Upper lobe of left lung (tissue), 6 donors: Measurements from ENCODE around the gene OTOG. TPM values are rescaled to one million over a fixed set of nuclear protein-coding genes. Genes with fewer than 3 reads are reported as not detected.

Experiments used
- ATAC-seq, 2 donors: fragments of 200-7000 bp; cut with Tn5 transposase; one replicate each; pipeline ENCODE4 v1.9.1; 2022; ENCODE audit warnings: mild to moderate bottlenecking in 2 of 2, moderate library complexity in 2 of 2; ENCODE audit not compliant: low FRiP score in 2 of 2
- DNase-seq, 2 donors: peaks; one replicate each; pipeline ENCODE4 v3.0.0-alpha.2; 2019 to 2020
- H3K27ac ChIP-seq, 4 donors: fragments of 200-600 bp; sonication (generic); one replicate each; pipeline ENCODE4 v1.5.1; 2016 to 2019
- H3K27me3 ChIP-seq, 4 donors: fragments of 200-600 bp; sonication (generic); one replicate each; pipeline ENCODE4 v1.5.1; 2017 to 2019
- H3K36me3 ChIP-seq, 4 donors: fragments of 200-600 bp; sonication (generic); one replicate each; pipeline ENCODE4 v1.5.1; 2016 to 2019
- H3K4me1 ChIP-seq, 4 donors: fragments of 200-600 bp; sonication (generic); one replicate each; pipeline ENCODE4 v1.5.1; 2018 to 2019
- H3K4me3 ChIP-seq, 4 donors: fragments of 200-600 bp; sonication (generic); one replicate each; pipeline ENCODE4 v1.5.1; 2017 to 2019; ENCODE audit warnings: mild to moderate bottlenecking in 2 of 4, moderate library complexity in 1 of 4
- H3K9me3 ChIP-seq, 4 donors: fragments of 200-600 bp; sonication (generic); one replicate each; pipeline ENCODE4 v1.5.1; 2018 to 2019
- EP300 ChIP-seq, 4 donors: sonication (generic); formaldehyde crosslinking; IDR thresholded peaks; one replicate each; pipeline ENCODE4 v1.5.1; 2017; ENCODE audit warnings: antibody characterized with exemption in 4 of 4, control low read depth in 2 of 4
- POLR2A ChIP-seq, 4 donors: fragments of 450-650 bp; IDR thresholded peaks; one replicate each; pipeline ENCODE4 v1.5.1; 2016 to 2017; ENCODE audit warnings: antibody characterized with exemption in 4 of 4, mild to moderate bottlenecking in 2 of 4
- POLR2AphosphoS5 ChIP-seq, 2 donors: sonication (generic); formaldehyde crosslinking; IDR thresholded peaks; one replicate each; pipeline ENCODE4 v1.5.1; 2017; ENCODE audit warnings: antibody characterized with exemption in 2 of 2
- WGBS, 2 donors: methylation state at CpG; one replicate each; pipeline ENCODE4 v1.1.5; 2017 to 2018; 5-methylcytosine and 5-hydroxymethylcytosine counted together
- total RNA-seq, 6 donors: library from RNA; depleted of rRNA in 4 of 6; stranded (reverse); fragments of >200 nt in 4 of 6; gene quantifications; one replicate each; pipeline versions ENCODE4 v1.1.0 to v1.2.1, GENCODE V29; 2016 to 2021
- TF ChIP-seq, protein P1 (sequence below), 6 experiments: fragments of 450-650 bp in 4 of 6; fragments of 200-600 bp in 2 of 6; sonication (generic) in 2 of 6; IDR thresholded peaks; one replicate each; pipeline ENCODE4 v1.5.1; 2016 to 2019; ENCODE audit warnings: antibody characterized with exemption in 6 of 6
- donor health status: DM: no; HTN: no; CAD: no; lungs with moderate emphysema.
- donor health status: DM: no; HTN: yes; CAD: no; lungs with severe emphysema.

OTOG gene
- total RNA-seq, 6 donors from 2014 or later: not detected

DNA sequence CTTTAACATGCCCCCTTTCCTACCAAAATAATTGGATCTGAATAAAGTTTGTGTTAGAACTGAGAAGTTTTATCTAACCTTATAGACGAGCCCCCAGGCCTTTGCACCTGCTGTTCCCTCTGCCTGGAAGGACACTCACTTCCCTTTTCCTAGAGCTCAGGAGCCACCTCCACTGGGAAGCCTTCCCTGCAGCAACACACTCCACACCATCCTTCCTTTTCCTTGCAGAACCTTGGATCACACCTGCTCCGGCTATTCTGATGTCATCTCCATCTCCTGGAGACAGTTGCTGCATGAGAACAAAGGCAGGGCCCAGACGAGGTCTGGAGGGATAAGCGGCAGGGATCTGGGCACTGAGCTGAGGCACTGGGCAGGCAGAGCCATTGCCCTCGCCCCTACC, 149.7 kb downstream of the OTOG start:
- TF ChIP-seq, protein P1, sequence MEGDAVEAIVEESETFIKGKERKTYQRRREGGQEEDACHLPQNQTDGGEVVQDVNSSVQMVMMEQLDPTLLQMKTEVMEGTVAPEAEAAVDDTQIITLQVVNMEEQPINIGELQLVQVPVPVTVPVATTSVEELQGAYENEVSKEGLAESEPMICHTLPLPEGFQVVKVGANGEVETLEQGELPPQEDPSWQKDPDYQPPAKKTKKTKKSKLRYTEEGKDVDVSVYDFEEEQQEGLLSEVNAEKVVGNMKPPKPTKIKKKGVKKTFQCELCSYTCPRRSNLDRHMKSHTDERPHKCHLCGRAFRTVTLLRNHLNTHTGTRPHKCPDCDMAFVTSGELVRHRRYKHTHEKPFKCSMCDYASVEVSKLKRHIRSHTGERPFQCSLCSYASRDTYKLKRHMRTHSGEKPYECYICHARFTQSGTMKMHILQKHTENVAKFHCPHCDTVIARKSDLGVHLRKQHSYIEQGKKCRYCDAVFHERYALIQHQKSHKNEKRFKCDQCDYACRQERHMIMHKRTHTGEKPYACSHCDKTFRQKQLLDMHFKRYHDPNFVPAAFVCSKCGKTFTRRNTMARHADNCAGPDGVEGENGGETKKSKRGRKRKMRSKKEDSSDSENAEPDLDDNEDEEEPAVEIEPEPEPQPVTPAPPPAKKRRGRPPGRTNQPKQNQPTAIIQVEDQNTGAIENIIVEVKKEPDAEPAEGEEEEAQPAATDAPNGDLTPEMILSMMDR (IDR thresholded peaks at IDR 0.05): no peak
- no peak for TF ChIP-seq POLR2AphosphoS5 (IDR thresholded peaks at IDR 0.05)
- no peak for TF ChIP-seq POLR2A (IDR thresholded peaks at IDR 0.05)
- no peak for TF ChIP-seq EP300 (IDR thresholded peaks at IDR 0.05)
- Histone ChIP-seq H3K27me3 (peaks cover 0 to 15% (median 3%) of the 10 kb centered on the region in 4 donors), H3K27ac (no peak overlapping the region), H3K4me1 (peaks cover 0 to 6% (median 0%) of the 10 kb centered on the region in 4 donors), H3K36me3 (no peaks in the 10 kb centered on the region), H3K4me3 (no peak overlapping the region), H3K9me3 (no peaks in the 10 kb centered on the region)
- DNase-seq (no peak), ATAC-seq (no peak)
- 72 to 89% methylated on average over 2 to 5 of the region's 5 CpGs for WGBS, 2 donors

Other genes starting within 250 kb of the OTOG start
- gene NCR3LG1, start 195.5 kb upstream of the OTOG start, total RNA-seq: 1 to 10 TPM; 3.6 to 7.6 (median 4.5) TPM
- 1 to 10 TPM; 2.6 to 9.5 (median 5.7) TPM for gene KCNJ11, start 158.6 kb upstream of the OTOG start, total RNA-seq
- 10 to 100 TPM in 3 of 6 donors, 1 to 10 TPM in 3; 1.7 to 62.7 (median 12.5) TPM for gene ABCC8, start 70.4 kb upstream of the OTOG start, total RNA-seq
- gene USH1C, start 2.8 kb upstream of the OTOG start, total RNA-seq: 1 to 10 TPM in 2 of 6 donors, under 1 TPM in 1, not detected in 3; 0.20 to 2.5 (median 1.2) TPM
- gene MYOD1, start 172.3 kb downstream of the OTOG start, total RNA-seq: not detected
- gene KCNC1, start 187.5 kb downstream of the OTOG start, total RNA-seq: not detected